ENCODE results near the gene DCLRE1C.
"Not testable (repeated sequence)": the region's sequence is repeated elsewhere in the genome, so short reads cannot be mapped to it uniquely, and the experiment has no call there.

DCLRE1C gene

GRCh38 chr10:14942950-14943338 is 11.0 kb downstream of the DCLRE1C start:
- DNase-seq = not testable (repeated sequence)

GRCh38 chr10:14942147-14942949 is 11.5 kb downstream of the DCLRE1C start:
- not testable (repeated sequence) for DNase-seq

- not testable (repeated sequence) for DNase-seq
Observed at GRCh38 chr10:14938971-14939370, 14.9 kb downstream of the DCLRE1C start.

GRCh38 chr10:14936584-14936983 is 17.3 kb downstream of the DCLRE1C start:
- DNase-seq = no peak

DNA sequence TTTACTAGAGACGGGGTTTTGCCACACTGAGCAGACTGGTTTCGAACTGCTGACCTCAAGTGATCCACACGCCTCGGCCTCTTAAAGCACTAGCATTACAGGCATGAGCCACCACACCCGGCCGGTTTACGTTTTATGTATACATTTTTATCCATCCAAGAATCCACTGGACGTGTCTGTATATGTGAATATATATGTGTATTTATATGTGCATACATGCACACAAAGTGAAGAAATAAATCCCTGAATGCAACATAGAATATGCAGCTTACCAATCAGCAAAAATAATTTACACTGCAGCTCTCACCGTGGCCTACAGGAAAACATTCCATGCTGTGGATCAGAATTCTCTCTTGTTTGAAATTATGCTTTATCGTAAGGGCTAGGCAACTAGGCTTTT is 23.3 kb downstream of the DCLRE1C start:
- no peak for DNase-seq

DNA sequence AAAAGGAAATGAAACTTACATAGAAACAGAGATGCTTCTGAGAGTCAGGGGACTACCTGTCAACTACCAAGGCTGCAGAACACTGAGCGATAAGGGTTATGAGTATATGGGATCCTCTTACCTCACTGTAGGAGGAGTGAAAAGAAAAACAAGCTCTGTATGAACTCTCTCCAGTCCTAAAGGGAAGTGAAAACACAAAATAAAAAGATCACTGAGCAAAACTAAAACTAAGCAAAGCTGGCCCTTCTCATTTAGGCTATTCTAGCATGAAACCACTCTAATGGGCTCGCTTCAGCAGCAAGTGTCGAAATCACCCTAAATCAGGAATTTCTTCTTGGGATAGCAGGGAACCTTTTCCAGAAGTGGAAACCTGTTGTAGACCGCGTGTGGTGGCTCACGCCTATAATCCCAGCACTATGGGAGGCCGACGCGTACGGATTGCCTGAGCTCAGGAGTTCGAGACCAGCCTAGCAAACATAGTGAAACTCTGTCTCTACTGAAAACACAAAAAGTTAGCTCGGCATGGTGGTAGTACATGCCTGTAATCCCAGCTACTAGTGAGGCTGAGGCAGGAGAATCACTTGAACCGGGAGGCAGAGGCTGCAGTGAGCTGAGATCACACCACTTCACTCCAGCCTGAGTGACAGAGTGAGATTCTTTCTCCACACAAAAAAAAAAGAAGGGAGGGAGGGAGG is 27.0 kb downstream of the DCLRE1C start:
- DNase-seq = no peak

- DNase-seq = no peak
Observed at GRCh38 chr10:14926061-14926470, 27.8 kb downstream of the DCLRE1C start.

DNA sequence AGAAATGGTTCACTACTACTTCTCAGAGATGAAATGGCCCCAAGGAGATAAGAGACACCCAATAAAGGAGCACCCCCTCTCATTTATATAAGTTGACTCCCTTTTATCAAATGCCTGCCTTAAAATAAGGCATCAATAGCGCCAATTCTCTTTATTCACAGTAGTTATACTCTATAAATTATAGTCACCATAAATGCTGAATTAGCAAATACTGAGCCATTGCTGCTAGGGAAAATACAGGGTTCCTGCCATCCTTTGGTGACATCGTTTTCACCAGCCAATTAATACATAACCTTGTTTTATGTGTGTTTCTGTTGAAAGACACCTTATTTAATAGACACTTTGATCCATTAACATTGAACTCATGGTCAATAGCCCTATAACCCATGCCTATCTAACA is 28.6 kb downstream of the DCLRE1C start:
- DNase-seq = no peak

GRCh38 chr10:14924013-14924412 is 29.9 kb downstream of the DCLRE1C start:
- no peak for DNase-seq

DNA sequence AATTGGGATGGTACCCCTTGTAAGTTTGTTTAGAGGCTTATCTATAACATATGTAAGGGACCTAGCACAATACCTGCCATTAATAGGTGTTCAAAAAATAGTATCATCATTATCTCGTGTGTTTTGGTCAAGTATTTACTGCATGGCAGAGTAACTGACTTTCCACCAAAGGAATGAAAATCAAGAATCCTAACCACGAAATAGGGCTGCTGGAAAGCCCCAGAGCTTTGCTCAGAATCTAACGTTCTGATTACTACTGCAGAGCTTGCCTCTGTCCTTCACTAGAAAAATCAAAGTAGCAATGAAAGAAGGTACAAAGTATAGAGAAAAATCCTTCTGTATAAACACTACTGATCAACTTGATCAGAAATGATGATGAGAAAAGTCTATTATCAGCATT is 34.9 kb downstream of the DCLRE1C start:
- DNase-seq = no peak

DNA sequence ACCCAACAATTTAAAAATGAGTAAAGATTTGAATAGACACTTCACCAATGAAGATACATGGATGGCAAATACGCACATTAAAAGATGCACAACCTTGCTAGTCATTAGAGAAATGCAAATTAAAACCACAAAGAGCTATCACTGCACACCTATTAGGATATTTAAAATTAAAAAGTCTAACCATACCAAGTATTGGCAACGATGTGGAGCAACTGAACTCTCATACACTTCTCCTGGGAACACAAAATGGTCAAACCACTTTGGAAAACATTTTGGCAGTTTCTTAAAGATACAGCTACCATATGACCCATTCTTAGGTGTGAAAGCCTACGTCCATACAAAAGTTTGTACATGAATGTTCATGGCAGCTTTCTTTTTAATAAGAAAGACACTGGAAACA is 36.1 kb downstream of the DCLRE1C start:
- no peak for DNase-seq

GRCh38 chr10:14916600-14916999 is 37.3 kb downstream of the DCLRE1C start:
- DNase-seq = no peak

DNA sequence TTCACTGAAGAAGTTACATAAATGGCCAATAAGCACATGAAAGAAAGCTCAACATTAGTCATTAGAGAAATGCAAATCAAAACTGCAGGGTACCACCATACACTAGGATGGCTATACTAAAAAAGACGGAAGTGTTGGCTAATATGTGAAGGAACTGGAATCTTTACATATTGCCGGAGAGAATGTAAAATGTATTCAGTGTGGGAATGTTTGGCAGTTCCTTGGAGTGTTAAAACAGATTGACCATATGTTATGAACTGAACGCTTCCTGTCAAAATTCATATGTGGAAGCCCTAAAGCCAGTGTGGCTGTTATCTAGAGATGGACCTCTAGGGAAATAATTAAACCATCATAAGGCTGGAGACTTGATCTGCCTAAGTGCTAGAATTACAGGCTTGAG is 42.1 kb downstream of the DCLRE1C start:
- DNase-seq = no peak

GRCh38 chr10:14910953-14911352 is 42.9 kb downstream of the DCLRE1C start:
- DNase-seq = no peak

- no peak for DNase-seq
Observed at GRCh38 chr10:14909101-14909500, 44.8 kb downstream of the DCLRE1C start.

DNA sequence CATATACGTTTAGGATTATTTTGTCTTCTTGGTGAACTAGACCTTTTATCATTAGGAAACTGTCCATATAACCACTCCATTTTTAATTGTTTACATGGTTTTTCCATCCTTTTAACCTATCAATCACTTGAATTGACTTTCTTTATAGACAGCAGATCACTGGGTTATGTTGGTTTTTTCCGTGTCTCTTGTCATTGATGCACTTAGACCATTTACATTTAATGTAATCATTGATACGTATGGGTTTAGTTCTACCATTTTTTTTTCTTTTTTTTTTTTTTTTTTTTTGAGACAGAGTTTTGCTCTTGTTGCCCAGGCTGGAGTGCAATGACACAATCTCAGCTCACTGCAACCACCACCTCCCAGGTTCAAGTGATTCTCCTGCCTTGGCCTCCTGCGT is 46.3 kb downstream of the DCLRE1C start:
- DNase-seq = not testable (repeated sequence)

GRCh38 chr10:14906765-14907164 is 47.1 kb downstream of the DCLRE1C start:
- DNase-seq = no peak

DNA sequence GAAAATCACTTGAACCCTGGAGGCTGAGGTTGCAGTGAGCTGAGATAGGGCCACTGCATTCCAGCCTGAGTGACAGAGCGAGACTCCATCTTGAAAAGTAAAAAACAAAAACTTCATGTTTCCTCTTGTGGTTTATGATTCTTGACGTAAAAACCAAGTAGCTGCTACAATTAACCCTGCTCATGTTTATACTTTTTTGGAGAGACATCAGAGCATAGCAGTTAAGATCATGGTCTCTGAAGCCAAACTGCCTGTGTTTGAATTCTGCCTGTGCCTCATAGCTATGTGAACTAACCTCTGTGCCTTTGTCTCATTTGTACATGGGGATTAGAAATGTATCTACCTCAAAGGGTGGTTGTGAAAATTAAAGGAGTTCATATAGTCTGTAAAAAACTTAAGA is 48.0 kb downstream of the DCLRE1C start:
- no peak for DNase-seq

- no peak for DNase-seq
Observed at GRCh38 chr10:14904864-14905263, 49.0 kb downstream of the DCLRE1C start.

DNA sequence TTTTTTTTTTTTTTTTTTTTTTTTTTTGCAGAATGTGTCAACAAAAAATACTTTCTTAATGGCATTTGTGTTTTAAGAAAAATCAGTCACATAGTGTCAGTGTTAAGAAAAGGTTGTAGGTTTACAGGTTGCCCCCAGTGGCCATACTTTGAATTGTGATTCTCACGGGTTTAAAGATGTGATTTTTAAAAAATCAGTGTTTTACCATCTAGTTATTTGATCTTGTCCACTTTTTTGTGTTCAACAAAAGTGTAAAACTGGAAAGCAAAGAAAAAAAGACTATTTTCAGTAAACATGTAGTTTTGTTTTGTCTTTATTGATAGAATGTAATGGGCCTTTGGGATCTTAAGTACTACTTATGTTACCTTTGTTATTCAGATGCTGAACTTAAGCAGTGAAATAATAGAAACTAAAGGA is 49.6 kb downstream of the DCLRE1C start:
- DNase-seq = no peak

GRCh38 chr10:14891151-14891550 is 62.7 kb downstream of the DCLRE1C start:
- DNase-seq = no peak

DNA sequence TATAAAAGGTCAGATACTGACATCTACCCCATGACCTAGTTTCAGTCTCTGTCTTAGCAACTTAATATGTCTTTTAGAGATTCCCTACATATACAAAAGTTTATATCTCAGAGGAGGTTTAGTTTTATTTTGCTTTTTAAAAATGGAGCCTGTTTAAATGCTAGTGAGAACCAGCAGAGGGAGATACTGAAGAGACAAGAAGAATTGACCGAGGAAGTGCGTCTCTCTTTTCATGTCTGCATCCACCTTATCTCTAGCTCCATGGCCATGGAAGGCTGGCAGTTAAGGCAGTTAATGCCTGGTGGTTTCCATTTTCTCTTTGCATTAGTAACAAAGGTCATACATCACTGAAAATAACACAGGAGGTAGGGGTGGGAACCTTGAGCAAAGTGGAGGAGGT is 64.6 kb downstream of the DCLRE1C start:
- no peak for DNase-seq

GRCh38 chr10:14884082-14884481 is 69.8 kb downstream of the DCLRE1C start:
- DNase-seq = no peak

DNA sequence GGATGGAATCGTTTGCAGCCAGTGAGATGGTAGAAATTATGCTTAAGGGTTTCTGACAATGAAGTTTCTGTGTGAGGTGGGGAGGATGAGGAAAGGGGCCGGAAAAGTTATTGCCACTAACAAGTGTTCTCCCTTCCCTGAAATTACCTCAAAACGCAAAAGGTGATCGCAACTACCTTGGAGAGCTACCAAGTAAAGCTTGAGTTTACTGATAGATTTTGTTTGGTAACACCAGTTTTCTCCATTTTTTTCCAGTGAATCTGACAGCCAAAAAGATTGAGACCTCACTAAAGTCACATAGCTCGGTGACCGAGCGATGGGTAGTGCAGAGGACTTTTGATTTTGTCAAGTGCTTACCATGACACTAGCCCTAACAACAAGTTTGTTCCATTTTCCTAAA is 73.7 kb downstream of the DCLRE1C start:
- DNase-seq = no peak

GRCh38 chr10:14879928-14880193 is 74.0 kb downstream of the DCLRE1C start:
- DNase-seq = no peak
